ENCODE data around the gene CCDC78. TPM values are rescaled to one million over a fixed set of nuclear protein-coding genes. Genes with fewer than 3 reads are reported as not detected.

CCDC78 gene
- total and polyA plus RNA-seq, 2 donors (not counting 3 experiments of a cell fraction or from before 2014, with no cell fraction given), result 0.50 to 1.3 TPM

DNA sequence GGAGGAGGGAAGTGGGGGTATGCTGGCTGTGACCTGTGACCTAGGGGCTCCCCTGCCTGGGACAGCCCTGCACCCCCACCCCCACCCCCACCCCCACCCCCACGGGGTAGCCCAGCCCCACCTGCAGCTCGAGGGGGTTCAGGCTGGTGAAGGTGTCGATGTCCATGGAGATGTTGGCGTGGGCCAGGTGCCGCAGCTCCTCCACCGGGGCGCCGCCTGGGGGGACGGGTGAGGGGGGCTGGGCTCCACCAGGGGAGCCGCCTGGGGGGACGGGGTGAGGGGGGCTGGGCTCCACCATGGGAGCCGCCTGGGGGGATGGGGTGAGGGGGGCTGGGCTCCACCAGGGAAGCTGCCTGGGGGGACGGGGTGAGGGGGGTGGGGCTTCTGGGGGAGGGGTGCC, 44.2 kb upstream of the CCDC78 start:
- no peaks in the 10 kb centered on the region for H3K27me3 ChIP-seq (ENCODE audit: control insufficient read depth in 2 of 2, insufficient read depth in 2 of 2, low read length in 2 of 2)
- ChIA-PET POLR2A (no interaction called here), CTCF (interaction anchor here (1.6 kb wide), 1 partner anchor 58 kb away, joined by 6 read pairs; no protein-coding TSS in a partner anchor)
- no peak overlapping the region for H3K27ac ChIP-seq (ENCODE audit: insufficient read depth, low read depth, low read length)
- H2AFZ ChIP-seq (ENCODE audit: low read depth, low read length), result no peak overlapping the region
- H3K9me1 ChIP-seq (replicated peaks; ENCODE audit: control insufficient read depth, extremely low read depth, insufficient read depth, low read length), result no peaks in the 10 kb centered on the region
- no peaks in the 10 kb centered on the region for H3K79me2 ChIP-seq (ENCODE audit: control insufficient read depth, insufficient read depth, low read length)
- no peak for DNase-seq (ENCODE audit: low read depth, low spot score)
- H3K36me3 ChIP-seq (ENCODE audit: control insufficient read depth in 2 of 2, extremely low read depth in 1 of 2, insufficient read depth in 2 of 2, low read length in 2 of 2), result no peaks in the 10 kb centered on the region
- H3K9ac ChIP-seq (replicated peaks; ENCODE audit: extremely low read depth, insufficient read depth, low read length), result no peak overlapping the region
- FAIRE-seq, result no peak
- no peak overlapping the region for H3K4me2 ChIP-seq (ENCODE audit: insufficient read depth, low read length)
- no TSS peak for BruUV-seq (replicated peaks)
- dilution Hi-C loops (cut with MboI; ENCODE audit: extremely low pct_ligation_motif_present, low sequenced_read_pairs), result no loop called here
- H3K4me3 ChIP-seq (replicated peaks in 1 of 3; ENCODE audit: insufficient read depth in 1 of 3, low read depth in 1 of 3, low read length in 3 of 3), result no peak overlapping the region
- no peaks in the 10 kb centered on the region for H4K20me1 ChIP-seq (replicated peaks; ENCODE audit: control insufficient read depth, extremely low read depth, insufficient read depth, low read length)
- H3K4me1 ChIP-seq (ENCODE audit: control insufficient read depth, extremely low read depth, insufficient read depth, low read length), result no peaks in the 10 kb centered on the region
- intact Hi-C loops (cut with micrococcal nuclease), result no loop called here
- H3K9me3 ChIP-seq (replicated peaks; ENCODE audit: control insufficient read depth, insufficient read depth, low read length), result no peaks in the 10 kb centered on the region
- no peak for TF ChIP-seq POLR2A (IDR thresholded peaks at IDR 0.05; ENCODE audit: low read depth, low read length)
- no peak for TF ChIP-seq EZH2 (IDR thresholded peaks at IDR 0.05; ENCODE audit: borderline replicate concordance, low read depth, low read length, severe bottlenecking)
- TF ChIP-seq, protein P1, sequence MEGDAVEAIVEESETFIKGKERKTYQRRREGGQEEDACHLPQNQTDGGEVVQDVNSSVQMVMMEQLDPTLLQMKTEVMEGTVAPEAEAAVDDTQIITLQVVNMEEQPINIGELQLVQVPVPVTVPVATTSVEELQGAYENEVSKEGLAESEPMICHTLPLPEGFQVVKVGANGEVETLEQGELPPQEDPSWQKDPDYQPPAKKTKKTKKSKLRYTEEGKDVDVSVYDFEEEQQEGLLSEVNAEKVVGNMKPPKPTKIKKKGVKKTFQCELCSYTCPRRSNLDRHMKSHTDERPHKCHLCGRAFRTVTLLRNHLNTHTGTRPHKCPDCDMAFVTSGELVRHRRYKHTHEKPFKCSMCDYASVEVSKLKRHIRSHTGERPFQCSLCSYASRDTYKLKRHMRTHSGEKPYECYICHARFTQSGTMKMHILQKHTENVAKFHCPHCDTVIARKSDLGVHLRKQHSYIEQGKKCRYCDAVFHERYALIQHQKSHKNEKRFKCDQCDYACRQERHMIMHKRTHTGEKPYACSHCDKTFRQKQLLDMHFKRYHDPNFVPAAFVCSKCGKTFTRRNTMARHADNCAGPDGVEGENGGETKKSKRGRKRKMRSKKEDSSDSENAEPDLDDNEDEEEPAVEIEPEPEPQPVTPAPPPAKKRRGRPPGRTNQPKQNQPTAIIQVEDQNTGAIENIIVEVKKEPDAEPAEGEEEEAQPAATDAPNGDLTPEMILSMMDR (IDR thresholded peaks at IDR 0.05; ENCODE audit: extremely low read depth in 1 of 2, insufficient read depth in 1 of 2, low read depth in 1 of 2, low read length in 2 of 2), result no peak

DNA sequence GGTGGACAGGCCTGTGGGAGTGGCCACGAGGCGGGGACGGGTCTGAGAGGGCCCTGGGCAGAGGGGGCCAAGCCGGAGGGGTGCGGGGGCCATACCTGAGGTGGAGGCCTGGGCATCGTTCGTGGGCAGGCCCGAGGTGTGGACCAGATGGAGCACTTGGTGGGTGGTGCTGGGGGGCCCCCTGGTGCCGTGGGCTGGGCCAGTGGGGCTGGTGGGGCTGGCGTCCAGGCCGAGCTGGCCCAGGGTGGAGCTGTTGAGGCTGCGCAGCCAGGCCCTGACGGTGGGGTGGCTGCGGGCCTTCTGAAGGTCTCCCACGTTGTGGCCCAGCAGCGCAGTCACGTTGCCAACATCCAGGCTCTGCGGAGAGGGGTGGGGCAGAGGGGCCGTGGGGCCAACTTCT, 43.7 kb upstream of the CCDC78 start:
- Histone ChIP-seq H3K4me1 (ENCODE audit: control insufficient read depth, extremely low read depth, insufficient read depth, low read length) (no peaks in the 10 kb centered on the region), H3K79me2 (ENCODE audit: control insufficient read depth, insufficient read depth, low read length) (no peaks in the 10 kb centered on the region), H4K20me1 (replicated peaks; ENCODE audit: control insufficient read depth, extremely low read depth, insufficient read depth, low read length) (no peaks in the 10 kb centered on the region), H3K9me3 (replicated peaks; ENCODE audit: control insufficient read depth, insufficient read depth, low read length) (no peaks in the 10 kb centered on the region), H3K27ac (ENCODE audit: insufficient read depth, low read depth, low read length) (no peak overlapping the region), H3K9ac (replicated peaks; ENCODE audit: extremely low read depth, insufficient read depth, low read length) (no peak overlapping the region), H3K4me3 (replicated peaks in 1 of 3; ENCODE audit: insufficient read depth in 1 of 3, low read depth in 1 of 3, low read length in 3 of 3) (no peak overlapping the region), H3K4me2 (ENCODE audit: insufficient read depth, low read length) (no peak overlapping the region), H2AFZ (ENCODE audit: low read depth, low read length) (no peak overlapping the region), H3K36me3 (ENCODE audit: control insufficient read depth in 2 of 2, extremely low read depth in 1 of 2, insufficient read depth in 2 of 2, low read length in 2 of 2) (no peaks in the 10 kb centered on the region), H3K9me1 (replicated peaks; ENCODE audit: control insufficient read depth, extremely low read depth, insufficient read depth, low read length) (no peaks in the 10 kb centered on the region), H3K27me3 (ENCODE audit: control insufficient read depth in 2 of 2, insufficient read depth in 2 of 2, low read length in 2 of 2) (no peaks in the 10 kb centered on the region)
- TF ChIP-seq FOS (IDR thresholded peaks at IDR 0.05; ENCODE audit: borderline replicate concordance, insufficient read depth, low read length) (no peak), EZH2 (IDR thresholded peaks at IDR 0.05; ENCODE audit: borderline replicate concordance, low read depth, low read length, severe bottlenecking) (no peak), MYC (IDR thresholded peaks at IDR 0.05; ENCODE audit: low read depth, low read length) (no peak), POLR2AphosphoS5 (IDR thresholded peaks at IDR 0.05; ENCODE audit: insufficient read depth, low read depth, low read length) (no peak), POLR2A (IDR thresholded peaks at IDR 0.05; ENCODE audit: low read depth, low read length) (no peak), JUN (IDR thresholded peaks at IDR 0.05; ENCODE audit: borderline replicate concordance, insufficient read depth, insufficient read length, low read depth) (no peak), GATA2 (IDR thresholded peaks at IDR 0.05; ENCODE audit: insufficient read depth, insufficient read length, low read depth, low read length) (no peak)
- TF ChIP-seq, protein P1 (IDR thresholded peaks at IDR 0.05; ENCODE audit: extremely low read depth in 1 of 2, insufficient read depth in 1 of 2, low read depth in 1 of 2, low read length in 2 of 2), result no peak
- TF ChIP-seq, protein P2, sequence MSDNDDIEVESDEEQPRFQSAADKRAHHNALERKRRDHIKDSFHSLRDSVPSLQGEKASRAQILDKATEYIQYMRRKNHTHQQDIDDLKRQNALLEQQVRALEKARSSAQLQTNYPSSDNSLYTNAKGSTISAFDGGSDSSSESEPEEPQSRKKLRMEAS (IDR thresholded peaks at IDR 0.05; ENCODE audit: insufficient read depth, insufficient read length), result no peak
- no TSS peak for BruUV-seq (replicated peaks)
- no peak for FAIRE-seq
- dilution Hi-C loops (cut with MboI; ENCODE audit: extremely low pct_ligation_motif_present, low sequenced_read_pairs), result no loop called here
- intact Hi-C loops (cut with micrococcal nuclease), result no loop called here
- ChIA-PET POLR2A (no interaction called here), CTCF (interaction anchor here (1.6 kb wide), 1 partner anchor 58 kb away, joined by 6 read pairs; no protein-coding TSS in a partner anchor)
- no peak for DNase-seq (ENCODE audit: low read depth, low spot score)
